PC-9 (cell line): ENCODE results near the gene UBE2Z. TPM values are rescaled to one million over a fixed set of nuclear protein-coding genes. Genes with fewer than 3 reads are reported as not detected.
A peak's percentile ranks its signal among the peaks of the same experiment; 100 is the strongest.

Experiments
- Bru-seq: library from RNA; stranded (reverse); fragments of 400-500 nt; gene quantifications from one replicate; lab custom pipeline; 2021; lab: Mats Ljungman, UMichigan
- BruChase-seq, 2 experiments: library from RNA; stranded (reverse); fragments of 400-500 nt; gene quantifications; one replicate each; lab custom pipeline; 2021; lab: Mats Ljungman, UMichigan
- BruUV-seq: library from RNA; stranded (reverse); fragments of 400-500 nt; replicated peaks from 2 replicates; lab custom pipeline; 2021; lab: Mats Ljungman, UMichigan
- CTCF ChIA-PET: fragments of 300-600 bp; sonication (Branson Sonifier 250); formaldehyde crosslinking; loops from one replicate; lab custom pipeline; 2022; ENCODE audit warnings: antibody characterized with exemption; lab: Charles Lee
- POLR2A ChIA-PET: fragments of 300-600 bp; sonication (Branson Sonifier 250); formaldehyde crosslinking; loops from one replicate; lab custom pipeline; 2022; ENCODE audit warnings: antibody characterized with exemption; ENCODE audit not compliant: unreplicated experiment; lab: Charles Lee
- DNase-seq, 2 experiments: peaks; one replicate each; pipeline versions ENCODE4 v3.0.0 to v3.0.0-alpha.2; 2015 to 2022; ENCODE audit warnings: mixed read lengths in 1 of 2
- H2AFZ ChIP-seq: fragments of 200-600 bp; sonication (generic); 2 replicates; pipeline ENCODE4 v1.8.1; 2017; ENCODE audit warnings: antibody characterized with exemption
- H3F3A ChIP-seq: fragments of 200-600 bp; sonication (generic); 2 replicates; pipeline ENCODE4 v1.8.1; 2017; ENCODE audit warnings: antibody characterized with exemption, mild to moderate bottlenecking, low read depth; ENCODE audit not compliant: insufficient read depth
- H3K27ac ChIP-seq: fragments of 200-600 bp; sonication (generic); 2 replicates; pipeline ENCODE4 v1.6.1; 2016; ENCODE audit warnings: mixed run types
- H3K27me3 ChIP-seq: fragments of 200-600 bp; sonication (generic); 2 replicates; pipeline ENCODE4 v1.6.1; 2016; ENCODE audit warnings: low read depth, mixed run types; ENCODE audit not compliant: insufficient read depth
- H3K36me3 ChIP-seq: fragments of 200-600 bp; sonication (generic); 2 replicates; pipeline ENCODE4 v1.6.1; 2016; ENCODE audit warnings: low read depth, mixed run types
- H3K4me1 ChIP-seq: fragments of 200-600 bp; sonication (generic); replicated peaks from 2 replicates; pipeline ENCODE4 v1.6.1; 2016; ENCODE audit warnings: mixed run types; ENCODE audit not compliant: insufficient read depth
- H3K4me2 ChIP-seq: fragments of 200-600 bp; sonication (generic); 2 replicates; pipeline ENCODE4 v1.6.1; 2017; ENCODE audit warnings: mixed run types
- H3K4me3 ChIP-seq: fragments of 200-600 bp; sonication (generic); 2 replicates; pipeline ENCODE4 v1.6.1; 2016; ENCODE audit warnings: mixed run types
- H3K79me2 ChIP-seq: fragments of 200-600 bp; sonication (generic); 2 replicates; pipeline ENCODE4 v1.6.1; 2017; ENCODE audit warnings: low read depth, mixed run types
- H3K9me2 ChIP-seq: fragments of 200-600 bp; sonication (generic); 2 replicates; pipeline ENCODE4 v1.8.1; 2017; ENCODE audit warnings: mild to moderate bottlenecking; ENCODE audit not compliant: insufficient read depth
- H3K9me3 ChIP-seq: fragments of 200-600 bp; sonication (generic); 2 replicates; pipeline ENCODE4 v1.8.1; 2016; ENCODE audit warnings: low read depth; ENCODE audit not compliant: insufficient read depth
- H4K20me1 ChIP-seq: fragments of 200-600 bp; sonication (generic); 2 replicates; pipeline ENCODE4 v1.8.1; 2017; ENCODE audit not compliant: insufficient read depth
- CTCF ChIP-seq: fragments of 200-600 bp; sonication (generic); conservative IDR thresholded peaks from 2 replicates; pipeline ENCODE4 v1.6.1; 2017; ENCODE audit warnings: mixed run types, antibody characterized with exemption, mild to moderate bottlenecking, moderate library complexity
- EZH2 ChIP-seq: fragments of 200-600 bp; sonication (generic); IDR thresholded peaks from 2 replicates; pipeline ENCODE4 v1.8.0; 2017; ENCODE audit warnings: antibody characterized with exemption, low read depth
- intact Hi-C: fragments of 100-400 bp; cut with micrococcal nuclease; formaldehyde crosslinking; loops from one replicate; pipeline ENCODE4 v1.10.0; 2022; ENCODE audit not compliant: unreplicated experiment
- long read RNA-seq: library from polyadenylated mRNA; stranded (forward); transcript quantifications from one replicate; pipeline ENCODE4 v2.0.0, GENCODE V29; 2022
- total RNA-seq: library from RNA; stranded (reverse); gene quantifications from 2 replicates; pipeline ENCODE4 v1.2.3, GENCODE V29; 2021

Gene UBE2Z
- 99.4 and 100.0 TPM in 2 replicates for total RNA-seq
- Bru-seq, nascent RNA: percentile 96 among the genes with signal in this experiment
- BruChase-seq, experiment 1, labeled RNA remaining after a 2-hour chase: percentile 95 among the genes with signal in this experiment
- percentile 96 among the genes with signal in this experiment for BruChase-seq, experiment 2, labeled RNA remaining after a 6-hour chase
- long read RNA-seq, full-length matches to known transcripts: 130 of 161 reads
- long read RNA-seq, partial matches to known transcripts: 20 of 161 reads
- long read RNA-seq, other reads (novel, unspliced or antisense): 11 of 161 reads

GRCh38 chr17:48908047-48908843 lies at the start of gene UBE2Z:
Gene UBE2Z, plus strand, starts transcription at chr17:48908407. Its CDS starts 97 bp downstream, at chr17:48908504.
- Histone ChIP-seq H3K4me3 (peak within 1 kb of the TSS; percentile 89), H3K4me1 (peaks cover 33% of the 10 kb centered on the region), H4K20me1 (peaks cover 42% of the 10 kb centered on the region), H3K27ac (peak within 1 kb of the TSS; percentile 90), H3K4me2 (peak within 1 kb of the TSS; percentile 99), H3K27me3 (no peaks in the 10 kb centered on the region), H3K9me2 (no peaks in the 10 kb centered on the region), H3K79me2 (peaks cover 47% of the 10 kb centered on the region), H3F3A (peaks cover 24% of the 10 kb centered on the region), H3K9me3 (no peaks in the 10 kb centered on the region), H2AFZ (peak within 1 kb of the TSS; percentile 83), H3K36me3 (peaks cover 24% of the 10 kb centered on the region)
- intact Hi-C loops: loop anchor here (1.0 kb wide), 1 partner anchor 16 kb away; the partner anchor contains the start of gene ATP5MC1
- TF ChIP-seq CTCF (0 out of 2 replicates have a peak, but pooled peaks have one; percentile 16), EZH2 (no peak)
- DNase-seq: peak; percentile 85 to 86
- POLR2A ChIA-PET: interaction anchor here (0.5 to 1.0 kb wide), 4 partner anchors 13 to 182 kb away, joined by 3 to 5 read pairs (median 4); partner anchors contain the start of gene ATP5MC1
- CTCF ChIA-PET: interaction anchor here (0.6 to 1.4 kb wide), 4 partner anchors 24 to 295 kb away, joined by 3 to 6 read pairs (median 4); no protein-coding TSS in a partner anchor
- no TSS peak for BruUV-seq

- DNase-seq: no peak
- no peaks in the 10 kb centered on the region for H3K9me2 ChIP-seq
- no peak overlapping the region for H3K27ac ChIP-seq
- ChIA-PET CTCF (interaction anchor here (0.6 kb wide), 1 partner anchor 40 kb away, joined by 3 read pairs; no protein-coding TSS in a partner anchor), POLR2A (no interaction called here)
- H3F3A ChIP-seq: no peaks in the 10 kb centered on the region
- no peaks in the 10 kb centered on the region for H3K79me2 ChIP-seq
- no peaks in the 10 kb centered on the region for H3K4me1 ChIP-seq
- H4K20me1 ChIP-seq: no peaks in the 10 kb centered on the region
- TF ChIP-seq CTCF (0 out of 2 replicates have a peak, but pooled peaks have one; percentile 35), EZH2 (no peak)
- no peaks in the 10 kb centered on the region for H3K27me3 ChIP-seq
- intact Hi-C loops: no loop called here
- H2AFZ ChIP-seq: no peak overlapping the region
- BruUV-seq: no TSS peak
- H3K4me3 ChIP-seq: no peak overlapping the region
- H3K9me3 ChIP-seq: no peaks in the 10 kb centered on the region
- no peaks in the 10 kb centered on the region for H3K36me3 ChIP-seq
- H3K4me2 ChIP-seq: no peak overlapping the region
These were observed 48.2 kb upstream of the UBE2Z start for GRCh38 chr17:48860034-48860433.

- no peaks in the 10 kb centered on the region for H3K4me1 ChIP-seq
- no peak overlapping the region for H3K27ac ChIP-seq
- CTCF ChIA-PET: interaction anchor here (0.6 kb wide), 1 partner anchor 40 kb away, joined by 3 read pairs; no protein-coding TSS in a partner anchor
- no peak for DNase-seq
- intact Hi-C loops: no loop called here
- no peaks in the 10 kb centered on the region for H3F3A ChIP-seq
- no peak overlapping the region for H3K4me2 ChIP-seq
- H3K36me3 ChIP-seq: no peaks in the 10 kb centered on the region
- no TSS peak for BruUV-seq
- no peak overlapping the region for H3K4me3 ChIP-seq
- no peaks in the 10 kb centered on the region for H3K79me2 ChIP-seq
- POLR2A ChIA-PET: no interaction called here
- no peaks in the 10 kb centered on the region for H3K9me2 ChIP-seq
- no peaks in the 10 kb centered on the region for H3K27me3 ChIP-seq
- H4K20me1 ChIP-seq: no peaks in the 10 kb centered on the region
- H2AFZ ChIP-seq: no peak overlapping the region
- TF ChIP-seq EZH2 (no peak), CTCF (no peak)
- H3K9me3 ChIP-seq: no peaks in the 10 kb centered on the region
These were observed 47.8 kb upstream of the UBE2Z start for GRCh38 chr17:48860456-48860855.
